Activated naive CD8-positive, alpha-beta T cell treated with anti-CD3 and anti-CD28 coated beads, Interleukin-2, amount 10 ng/mL, durations not matched to agents 7 days and 5 days (primary cell): ENCODE measurements around the gene ASGR2. TPM values are rescaled to one million over a fixed set of nuclear protein-coding genes. Genes with fewer than 3 reads are reported as not detected.
A peak's percentile ranks its signal among the peaks of the same experiment; 100 is the strongest.
"Not testable (repeated sequence)": the region's sequence is repeated elsewhere in the genome, so short reads cannot be mapped to it uniquely, and the experiment has no call there.

Experiments used
- ATAC-seq: fragments of 150-1000 bp; cut with Tn5 transposase; one replicate; pipeline ENCODE4 v1.10.0; 2021; ENCODE audit warnings: low read depth, moderate library complexity
- POLR2A ChIA-PET: fragments of 350-600 bp; sonication (Branson Sonifier 250); formaldehyde crosslinking; loops from one replicate; lab custom pipeline; 2021; ENCODE audit warnings: antibody characterized with exemption; lab: Charles Lee
- DNase-seq: peaks from one replicate; pipeline ENCODE4 v3.0.0; 2021
- H3K27ac Mint-ChIP-seq: one replicate; pipeline ENCODE4 v1.8.0; 2022; ENCODE audit warnings: mild to moderate bottlenecking, mixed read lengths
- H3K27me3 Mint-ChIP-seq: one replicate; pipeline ENCODE4 v1.8.0; 2022; ENCODE audit warnings: mild to moderate bottlenecking, moderate library complexity, mixed read lengths
- H3K36me3 Mint-ChIP-seq: one replicate; pipeline ENCODE4 v1.8.0; 2021; ENCODE audit warnings: mild to moderate bottlenecking, mixed read lengths
- H3K4me1 Mint-ChIP-seq: one replicate; pipeline ENCODE4 v1.8.0; 2021; ENCODE audit warnings: mixed read lengths
- H3K4me3 Mint-ChIP-seq: one replicate; pipeline ENCODE4 v1.8.0; 2022; ENCODE audit warnings: mild to moderate bottlenecking, moderate library complexity, mixed read lengths
- H3K9me3 Mint-ChIP-seq: one replicate; pipeline ENCODE4 v1.8.0; 2021; ENCODE audit warnings: mixed read lengths
- total RNA-seq, 2 experiments: library from RNA; stranded (reverse); gene quantifications; one replicate each; pipeline ENCODE4 v1.2.3, GENCODE V29; 2021

Gene ASGR2, protein sequence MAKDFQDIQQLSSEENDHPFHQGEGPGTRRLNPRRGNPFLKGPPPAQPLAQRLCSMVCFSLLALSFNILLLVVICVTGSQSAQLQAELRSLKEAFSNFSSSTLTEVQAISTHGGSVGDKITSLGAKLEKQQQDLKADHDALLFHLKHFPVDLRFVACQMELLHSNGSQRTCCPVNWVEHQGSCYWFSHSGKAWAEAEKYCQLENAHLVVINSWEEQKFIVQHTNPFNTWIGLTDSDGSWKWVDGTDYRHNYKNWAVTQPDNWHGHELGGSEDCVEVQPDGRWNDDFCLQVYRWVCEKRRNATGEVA
- not detected for total RNA-seq

DNA sequence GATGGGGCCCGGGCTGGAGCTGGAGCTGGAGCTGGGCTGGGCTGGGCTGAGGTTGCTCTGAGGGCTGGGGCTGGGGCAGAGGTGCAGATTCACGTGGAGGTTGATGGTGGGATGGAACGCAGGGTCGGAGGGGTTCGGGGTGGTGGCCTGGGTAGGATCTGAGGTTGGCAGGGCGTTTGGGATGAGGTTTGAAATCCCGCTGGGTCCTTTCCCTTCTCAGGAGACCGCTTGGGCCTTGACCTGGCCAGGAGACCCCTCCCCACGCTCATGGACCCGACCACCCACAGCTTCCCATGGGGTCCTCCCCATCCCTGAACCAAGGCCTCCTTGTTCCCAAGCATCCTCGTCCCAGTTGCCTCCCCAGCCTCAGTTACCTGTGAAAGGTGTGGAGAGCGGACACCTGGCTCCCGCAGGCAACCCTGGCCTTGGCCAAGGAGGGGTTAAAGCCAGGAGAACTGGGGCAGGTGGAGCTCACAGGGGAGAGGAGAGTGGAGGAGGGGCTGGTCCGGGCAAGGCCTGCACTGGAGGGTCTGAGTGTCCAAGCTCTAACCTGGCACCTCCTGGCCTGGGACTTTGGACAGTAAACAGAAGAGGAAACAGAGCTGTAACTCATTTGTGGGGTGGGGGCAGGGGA lies at the start of gene ASGR2:
Gene ASGR2, minus strand, starts transcription at position 582 of the 634 bp plus-strand sequence. CDS start 582 bp downstream, outside the sequence.
- Mint-ChIP-seq H3K36me3 (no peaks in the 10 kb centered on the region), H3K27me3 (peaks cover 4% of the 10 kb centered on the region), H3K4me3 (no peak within 1 kb of the TSS), H3K4me1 (peaks cover 12% of the 10 kb centered on the region), H3K9me3 (no peaks in the 10 kb centered on the region), H3K27ac (no peak within 1 kb of the TSS)
- POLR2A ChIA-PET = no interaction called here
- ATAC-seq = no peak
- no peak for DNase-seq

DNA sequence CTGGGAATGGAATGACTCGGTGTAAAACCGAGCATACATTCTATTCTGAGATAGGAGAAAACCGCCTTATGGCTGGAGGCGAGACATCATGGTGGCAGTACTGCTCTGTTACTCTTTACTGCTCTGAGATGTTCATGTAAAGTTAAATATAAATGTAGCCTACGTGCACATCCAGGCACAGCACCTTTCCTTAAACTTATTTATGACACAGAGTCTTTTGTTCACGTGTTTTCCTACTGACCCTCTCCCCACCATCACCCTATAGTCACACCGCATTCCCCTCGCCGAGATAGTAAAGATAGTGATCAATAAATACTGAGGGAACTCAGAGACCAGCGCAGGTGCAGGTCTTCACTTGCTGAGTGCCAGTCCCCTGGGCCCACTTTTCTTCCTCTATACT lies 44.9 kb upstream of the ASGR2 start:
- DNase-seq, H3K27ac Mint-ChIP-seq, H3K4me1 Mint-ChIP-seq, POLR2A ChIA-PET, H3K4me3 Mint-ChIP-seq, ATAC-seq, H3K9me3 Mint-ChIP-seq, H3K36me3 Mint-ChIP-seq: not testable (repeated sequence)
- peaks cover 19% of the 10 kb centered on the region for H3K27me3 Mint-ChIP-seq

- H3K4me3 Mint-ChIP-seq, H3K9me3 Mint-ChIP-seq, H3K27ac Mint-ChIP-seq, H3K4me1 Mint-ChIP-seq, POLR2A ChIA-PET, DNase-seq, ATAC-seq, H3K36me3 Mint-ChIP-seq: not testable (repeated sequence)
- peaks cover 27% of the 10 kb centered on the region for H3K27me3 Mint-ChIP-seq
Measured at GRCh38 chr17:7158424-7158823, 43.8 kb upstream of the ASGR2 start.

DNA sequence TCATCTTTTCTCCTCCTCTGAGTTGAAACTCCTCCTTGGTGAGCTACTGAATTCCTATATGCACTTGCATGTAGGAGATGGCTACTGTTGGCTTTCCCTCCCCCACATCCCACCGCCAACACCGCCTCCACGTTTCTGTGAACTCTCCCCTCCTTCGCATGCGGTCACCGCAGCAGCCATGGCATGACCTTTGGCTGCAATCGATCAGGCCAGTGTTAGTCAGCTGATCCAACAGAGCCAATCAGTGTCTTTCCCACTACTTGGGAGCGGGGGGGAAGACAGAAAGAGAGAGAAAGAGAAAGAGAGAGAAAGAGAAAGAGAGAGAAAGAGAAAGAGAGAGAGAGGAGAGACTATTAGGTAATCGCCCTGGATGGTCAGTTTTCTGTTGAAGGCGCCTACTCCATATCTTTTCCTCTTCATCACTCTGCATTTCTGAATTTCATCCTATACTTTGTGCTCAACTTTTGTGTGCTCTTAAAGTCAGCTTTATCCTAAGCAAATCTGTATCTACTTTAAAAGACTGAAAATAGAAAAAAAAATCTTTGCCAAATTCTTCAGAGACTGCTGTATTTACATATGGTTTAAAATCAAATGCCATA lies 41.8 kb upstream of the ASGR2 start:
- Mint-ChIP-seq H3K27ac (no peak overlapping the region), H3K27me3 (peaks cover 35% of the 10 kb centered on the region)
- no peak for ATAC-seq

DNA sequence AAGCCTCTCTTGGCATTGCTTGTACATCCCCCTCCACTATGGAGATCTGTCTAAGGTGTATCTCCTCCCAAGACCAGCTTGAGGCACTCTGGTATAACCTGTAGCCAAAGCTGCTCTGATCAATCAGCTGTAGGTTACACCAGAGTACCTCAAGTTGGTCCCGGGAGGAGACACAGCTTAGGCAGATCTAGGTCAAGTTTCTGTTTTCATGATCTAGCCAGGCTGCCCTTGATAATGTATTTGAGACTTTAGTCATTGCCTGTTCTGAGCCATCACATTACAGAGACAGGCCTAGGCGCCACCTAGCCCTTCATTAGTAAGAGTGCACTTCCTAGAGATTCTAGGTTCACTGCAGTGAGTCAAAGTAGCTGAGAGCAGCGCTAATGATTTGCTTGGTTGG lies 33.1 kb upstream of the ASGR2 start:
- POLR2A ChIA-PET = no interaction called here

More for the DNA sequence above, 41.8 kb upstream of the ASGR2 start:
- DNase-seq = no peak
- Mint-ChIP-seq H3K4me1 (no peaks in the 10 kb centered on the region), H3K4me3 (no peak overlapping the region), H3K36me3 (no peaks in the 10 kb centered on the region), H3K9me3 (no peaks in the 10 kb centered on the region)
- POLR2A ChIA-PET = no interaction called here

GRCh38 chr17:7146115-7146514 lies 31.5 kb upstream of the ASGR2 start:
- no peak for DNase-seq
- Mint-ChIP-seq H3K4me3 (no peak overlapping the region), H3K36me3 (no peaks in the 10 kb centered on the region), H3K27ac (no peak overlapping the region), H3K4me1 (no peaks in the 10 kb centered on the region), H3K9me3 (no peaks in the 10 kb centered on the region), H3K27me3 (no peaks in the 10 kb centered on the region)
- POLR2A ChIA-PET = interaction anchor here (0.6 kb wide), 1 partner anchor 8 kb away, joined by 3 read pairs; no protein-coding TSS in a partner anchor
- no peak for ATAC-seq

More for the DNA sequence above, 33.1 kb upstream of the ASGR2 start:
- H3K4me3 Mint-ChIP-seq = no peak overlapping the region
- H3K4me1 Mint-ChIP-seq = no peaks in the 10 kb centered on the region
- ATAC-seq (peak; percentile 47), DNase-seq (no peak)
- H3K27me3 Mint-ChIP-seq = peaks cover 7% of the 10 kb centered on the region
- H3K27ac Mint-ChIP-seq = no peak overlapping the region
- H3K9me3 Mint-ChIP-seq = no peaks in the 10 kb centered on the region
- H3K36me3 Mint-ChIP-seq = no peaks in the 10 kb centered on the region

GRCh38 chr17:7144213-7144612 lies 29.6 kb upstream of the ASGR2 start:
- Mint-ChIP-seq H3K4me1 (no peaks in the 10 kb centered on the region), H3K4me3 (no peak overlapping the region), H3K27me3 (no peaks in the 10 kb centered on the region), H3K27ac (no peak overlapping the region), H3K9me3 (no peaks in the 10 kb centered on the region), H3K36me3 (no peaks in the 10 kb centered on the region)
- DNase-seq = no peak
- ATAC-seq = no peak
- POLR2A ChIA-PET = no interaction called here

DNA sequence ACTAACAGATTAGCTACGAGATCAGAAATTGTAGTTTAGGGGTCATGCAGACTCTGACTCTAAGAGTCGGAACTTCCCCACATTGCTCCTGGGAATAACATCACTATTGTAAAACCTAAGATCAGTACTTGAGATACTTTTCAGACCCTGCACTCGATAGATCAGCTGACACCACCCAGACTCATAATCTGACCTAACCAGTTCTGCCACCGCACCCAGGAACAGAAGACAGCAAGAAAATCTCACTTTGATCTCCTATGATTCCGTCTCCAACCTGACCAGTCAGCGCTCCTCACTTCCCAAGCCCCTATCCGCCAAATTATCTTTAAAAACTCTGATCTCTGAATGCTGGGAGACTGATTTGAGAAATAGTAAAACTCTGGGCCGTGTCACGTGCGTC lies 27.2 kb upstream of the ASGR2 start:
- Mint-ChIP-seq H3K27ac (no peak overlapping the region), H3K27me3 (peaks cover 10% of the 10 kb centered on the region), H3K4me1 (no peaks in the 10 kb centered on the region), H3K36me3 (no peaks in the 10 kb centered on the region), H3K9me3 (no peaks in the 10 kb centered on the region), H3K4me3 (no peak overlapping the region)
- POLR2A ChIA-PET = no interaction called here
- ATAC-seq (no peak), DNase-seq (no peak)

- Mint-ChIP-seq H3K4me1 (peaks cover 3% of the 10 kb centered on the region), H3K27me3 (peaks cover 11% of the 10 kb centered on the region), H3K27ac (no peak overlapping the region), H3K36me3 (no peaks in the 10 kb centered on the region), H3K4me3 (no peak overlapping the region), H3K9me3 (no peaks in the 10 kb centered on the region)
- POLR2A ChIA-PET = interaction anchor here (1.3 kb wide), 1 partner anchor 104 kb away, joined by 3 read pairs; the partner anchor contains the start of gene SLC16A13
- ATAC-seq = no peak
- no peak for DNase-seq
Measured at GRCh38 chr17:7139400-7139799, 24.8 kb upstream of the ASGR2 start.

DNA sequence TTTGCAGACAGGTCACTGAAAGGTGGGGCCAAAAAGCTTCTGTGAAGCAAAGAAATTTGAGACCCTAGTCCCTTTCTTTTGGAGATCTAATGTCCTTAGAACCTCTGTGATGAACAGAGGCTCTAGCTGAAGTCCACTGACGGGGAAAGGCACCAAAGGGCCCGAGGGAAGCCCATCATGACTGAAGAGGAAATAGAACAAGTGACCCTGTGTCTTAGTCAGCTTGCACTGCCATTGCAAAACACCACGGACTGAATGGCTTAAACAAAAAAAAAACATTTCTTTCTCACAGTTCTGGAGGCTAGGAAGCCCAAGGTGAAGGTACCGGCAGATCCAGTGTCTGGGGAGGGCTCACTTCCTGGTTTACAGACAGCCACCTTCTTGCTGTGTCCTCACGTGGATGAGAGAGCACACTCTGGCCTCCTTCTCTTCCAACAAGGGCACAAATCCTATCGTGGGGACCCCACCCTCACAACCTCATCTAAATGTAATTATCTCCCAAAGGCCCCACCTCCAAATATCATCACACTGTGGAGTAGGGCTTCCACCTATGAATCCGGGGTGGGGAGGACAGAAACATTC lies 24.3 kb upstream of the ASGR2 start:
- Mint-ChIP-seq H3K4me1 (peaks cover 3% of the 10 kb centered on the region), H3K4me3 (no peak overlapping the region), H3K9me3 (no peaks in the 10 kb centered on the region), H3K27me3 (peaks cover 11% of the 10 kb centered on the region), H3K36me3 (no peaks in the 10 kb centered on the region), H3K27ac (no peak overlapping the region)
- no peak for DNase-seq
- POLR2A ChIA-PET = interaction anchor here (1.3 kb wide), 1 partner anchor 103 kb away, joined by 3 read pairs; the partner anchor contains the start of gene SLC16A13
- ATAC-seq = no peak

DNA sequence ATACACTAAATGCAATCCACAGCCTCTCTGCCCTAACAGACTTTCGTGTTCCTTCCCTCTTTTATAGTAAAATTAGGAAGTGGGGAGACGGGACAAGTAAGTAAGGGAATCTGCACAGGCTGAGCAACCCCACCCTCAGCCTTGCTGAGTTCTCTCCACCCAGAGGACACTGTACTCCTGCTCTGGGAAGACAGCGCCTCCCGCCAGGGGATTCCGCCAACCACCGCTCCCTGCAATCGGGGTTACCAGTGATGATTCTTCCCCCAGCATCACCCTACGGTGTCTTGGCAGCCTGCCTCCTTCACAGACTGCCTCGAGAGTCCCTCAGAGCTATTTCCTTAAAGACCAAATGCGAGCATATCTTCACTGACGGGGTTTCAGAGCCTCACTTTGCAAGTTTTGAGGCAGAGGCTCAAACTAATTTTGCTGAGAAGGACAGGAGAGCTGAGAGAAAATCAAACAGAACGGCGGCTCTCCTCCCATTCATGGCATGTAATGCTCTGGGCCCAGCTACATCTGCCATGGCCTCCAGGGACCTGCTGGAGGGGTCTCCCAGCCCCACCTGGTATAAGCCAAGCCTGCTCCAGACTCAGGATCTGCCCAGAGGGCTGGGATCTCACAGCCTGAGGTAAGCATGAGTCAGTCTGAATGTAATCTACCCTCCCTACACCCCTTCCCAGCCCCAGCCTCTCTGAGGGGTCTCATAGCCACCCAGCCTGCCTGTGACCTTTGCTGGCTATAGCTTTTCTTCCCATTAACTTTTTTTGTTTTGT lies 22.7 kb upstream of the ASGR2 start:
- H3K27me3 Mint-ChIP-seq = peaks cover 11% of the 10 kb centered on the region
- no peak overlapping the region for H3K27ac Mint-ChIP-seq
- no peak overlapping the region for H3K4me3 Mint-ChIP-seq
- no peaks in the 10 kb centered on the region for H3K9me3 Mint-ChIP-seq
- H3K36me3 Mint-ChIP-seq = no peaks in the 10 kb centered on the region
- POLR2A ChIA-PET = interaction anchor here (0.6 to 1.4 kb wide), 2 partner anchors 56 to 91 kb away, joined by 4 read pairs; no protein-coding TSS in a partner anchor
- no peak for ATAC-seq
- H3K4me1 Mint-ChIP-seq = peaks cover 10% of the 10 kb centered on the region
- DNase-seq = no peak

- POLR2A ChIA-PET = interaction anchor here (0.7 to 1.4 kb wide), 4 partner anchors 16 to 515 kb away, joined by 3 to 5 read pairs (median 4); no protein-coding TSS in a partner anchor
- H3K4me3 Mint-ChIP-seq = no peak overlapping the region
- DNase-seq (peak; percentile 77), ATAC-seq (no peak)
- H3K4me1 Mint-ChIP-seq = peaks cover 12% of the 10 kb centered on the region
- no peaks in the 10 kb centered on the region for H3K36me3 Mint-ChIP-seq
- H3K27me3 Mint-ChIP-seq = peaks cover 11% of the 10 kb centered on the region
- H3K9me3 Mint-ChIP-seq = no peaks in the 10 kb centered on the region
- H3K27ac Mint-ChIP-seq = no peak overlapping the region
Measured at GRCh38 chr17:7136266-7136877, 21.8 kb upstream of the ASGR2 start.
